Lung (tissue), 12 donors: ENCODE measurements around the gene ASCC2. TPM values are rescaled to one million over a fixed set of nuclear protein-coding genes. Genes with fewer than 3 reads are reported as not detected.

Experiments
- ATAC-seq: fragments of 200-7000 bp; cut with Tn5 transposase; one replicate; pipeline ENCODE4 v1.9.1; 2020; ENCODE audit warnings: moderate number of reproducible peaks; ENCODE audit not compliant: insufficient read depth, low FRiP score
- DNase-seq, 3 donors: peaks; one replicate each; pipeline ENCODE4 v3.0.0-alpha.2; 2013 to 2017
- H3K27ac ChIP-seq, 2 donors: one replicate each; pipeline ENCODE4 v1.5.1; 2013; ENCODE audit warnings: mild to moderate bottlenecking in 2 of 2, moderate library complexity in 2 of 2, control low read depth in 1 of 2, inconsistent platforms in 1 of 2, low read depth in 1 of 2, low read length in 1 of 2
- H3K27me3 ChIP-seq, 3 donors: one replicate each; pipeline ENCODE4 v1.5.1; 2013; ENCODE audit warnings: low read length in 2 of 3; ENCODE audit not compliant: control insufficient read depth in 3 of 3, insufficient read depth in 3 of 3
- H3K36me3 ChIP-seq, 4 donors: one replicate each; pipeline ENCODE4 v1.5.1; 2013; ENCODE audit warnings: low read length in 4 of 4, mild to moderate bottlenecking in 1 of 4, moderate library complexity in 1 of 4; ENCODE audit not compliant: control insufficient read depth in 4 of 4, insufficient read depth in 4 of 4
- H3K4me1 ChIP-seq, 5 donors: one replicate each; pipeline ENCODE4 v1.5.1; 2013; ENCODE audit warnings: low read length in 5 of 5, mild to moderate bottlenecking in 2 of 5, moderate library complexity in 1 of 5; ENCODE audit not compliant: control insufficient read depth in 5 of 5, insufficient read depth in 5 of 5
- H3K4me3 ChIP-seq: one replicate; pipeline ENCODE4 v1.5.1; 2013; ENCODE audit warnings: mild to moderate bottlenecking, control low read depth, moderate library complexity
- H3K9ac ChIP-seq, 2 donors: one replicate each; pipeline ENCODE4 v1.5.1; 2013; ENCODE audit warnings: low read length in 2 of 2, control low read depth in 1 of 2; ENCODE audit not compliant: insufficient read depth in 1 of 2
- H3K9me3 ChIP-seq, 4 donors: one replicate each; pipeline ENCODE4 v1.5.1; 2013; ENCODE audit warnings: low read length in 3 of 4, mild to moderate bottlenecking in 1 of 4, moderate library complexity in 1 of 4; ENCODE audit not compliant: control insufficient read depth in 4 of 4, insufficient read depth in 3 of 4
- CTCF ChIP-seq: IDR thresholded peaks from 2 replicates; pipeline ENCODE4 v1.5.1; 2012; ENCODE audit warnings: mild to moderate bottlenecking; ENCODE audit errors: control extremely low read depth, extremely low read depth
- WGBS, 2 donors: extraction: QIAGEN DNeasy Blood & Tissue Kit; methylation state at CpG; one replicate each; pipeline ENCODE4 v1.1.7; 2013; 5-methylcytosine and 5-hydroxymethylcytosine counted together
- polyA plus RNA-seq, 2 donors: library from polyadenylated mRNA; stranded (reverse); fragments of 200-250 nt; gene quantifications; one replicate each; pipeline ENCODE4 v1.2.1, GENCODE V29; 2013
- total RNA-seq, 2 donors: library from RNA; depleted of rRNA in 1 of 2; stranded (reverse); fragments of >200 nt in 1 of 2; gene quantifications; one replicate each; pipeline ENCODE4 v1.2.1, GENCODE V29; 2014 to 2021
- donor health status: control.
- donor health status: control.
- donor health status: Bipolar disorder and iron deficiency.
- donor health status: healthy.
- donor health status: DM: yes; HTN: yes; CAD: no.

Gene ASCC2
- total and polyA plus RNA-seq, 4 donors, result 38.6 to 61.6 (median 53.6) TPM

- no peak overlapping the region for H3K9ac ChIP-seq
- no peak overlapping the region for H3K4me3 ChIP-seq
- TF ChIP-seq CTCF, result no peak
- H3K4me1 ChIP-seq, result peaks cover 0 to 4% (median 0%) of the 10 kb centered on the region in 5 donors
- H3K36me3 ChIP-seq, result peaks cover 11 to 64% (median 28%) of the 10 kb centered on the region in 4 donors
- WGBS, 2 donors, result 96% methylated on average over 17 of the region's 17 CpGs
- H3K27me3 ChIP-seq, result no peaks in the 10 kb centered on the region
- no peak overlapping the region for H3K27ac ChIP-seq
- DNase-seq (no peak), ATAC-seq (no peak)
- H3K9me3 ChIP-seq, result no peaks in the 10 kb centered on the region
Observed at GRCh38 chr22:29793396-29793795, 44.7 kb downstream of the ASCC2 start.

GRCh38 chr22:29790061-29790460 is 48.0 kb downstream of the ASCC2 start:
- Histone ChIP-seq H3K36me3 (peaks cover 6 to 57% (median 19%) of the 10 kb centered on the region in 4 donors), H3K4me3 (no peak overlapping the region), H3K9ac (no peak overlapping the region), H3K9me3 (no peaks in the 10 kb centered on the region), H3K27ac (no peak overlapping the region), H3K4me1 (peaks cover 0 to 15% (median 2%) of the 10 kb centered on the region in 5 donors), H3K27me3 (no peaks in the 10 kb centered on the region)
- no peak for TF ChIP-seq CTCF
- no peak for ATAC-seq
- 92% methylated on average over 5 of the region's 5 CpGs for WGBS, 2 donors
- no peak for DNase-seq

- Histone ChIP-seq H3K27ac (no peak overlapping the region), H3K4me1 (peaks cover 0 to 24% (median 7%) of the 10 kb centered on the region in 5 donors), H3K27me3 (no peaks in the 10 kb centered on the region), H3K4me3 (no peak overlapping the region), H3K36me3 (peaks cover 4 to 53% (median 19%) of the 10 kb centered on the region in 4 donors), H3K9me3 (no peaks in the 10 kb centered on the region), H3K9ac (no peak overlapping the region)
- no peak for ATAC-seq
- no peak for TF ChIP-seq CTCF
- 81 to 88% methylated on average over 27 of the region's 27 CpGs for WGBS, 2 donors
- DNase-seq, result no peak
Observed at GRCh38 chr22:29788339-29789279, 49.5 kb downstream of the ASCC2 start.
